Parathyroid adenoma (tissue), 2 donors: ENCODE measurements around the gene ADAMTS20.

Experiments
- H2AFZ ChIP-seq: fragments of 300-600 bp; sonication (generic); one replicate; pipeline ENCODE4 v1.7.0; 2017; ENCODE audit warnings: antibody characterized with exemption, mild to moderate bottlenecking
- H3K27ac ChIP-seq: fragments of 300-600 bp; sonication (generic); one replicate; pipeline ENCODE4 v1.7.0; 2017
- H3K27me3 ChIP-seq: fragments of 300-600 bp; sonication (generic); one replicate; pipeline ENCODE4 v1.7.0; 2017; ENCODE audit warnings: low read length; ENCODE audit not compliant: control insufficient read depth, insufficient read depth
- H3K36me3 ChIP-seq: fragments of 300-600 bp; sonication (generic); one replicate; pipeline ENCODE4 v1.7.0; 2017; ENCODE audit warnings: low read length; ENCODE audit not compliant: control insufficient read depth, insufficient read depth
- H3K4me1 ChIP-seq: fragments of 300-600 bp; sonication (generic); one replicate; pipeline ENCODE4 v1.7.0; 2017; ENCODE audit warnings: control low read depth
- H3K4me2 ChIP-seq: fragments of 300-600 bp; sonication (generic); one replicate; pipeline ENCODE4 v1.7.0; 2017; ENCODE audit warnings: low read length
- H3K4me3 ChIP-seq: fragments of 300-600 bp; sonication (generic); one replicate; pipeline ENCODE4 v1.7.0; 2017; ENCODE audit warnings: low read depth, low read length
- H3K79me2 ChIP-seq: fragments of 300-600 bp; sonication (generic); one replicate; pipeline ENCODE4 v1.7.0; 2017; ENCODE audit warnings: control low read depth
- H3K9ac ChIP-seq: fragments of 300-600 bp; sonication (generic); one replicate; pipeline ENCODE4 v1.7.0; 2017; ENCODE audit warnings: mild to moderate bottlenecking
- H3K9me3 ChIP-seq: fragments of 300-600 bp; sonication (generic); one replicate; pipeline ENCODE4 v1.7.0; 2017; ENCODE audit warnings: low read length; ENCODE audit not compliant: control insufficient read depth
- TF ChIP-seq, protein P1 (sequence below): fragments of 300-600 bp; sonication (generic); IDR thresholded peaks from one replicate; pipeline ENCODE4 v1.7.0; 2017; ENCODE audit warnings: antibody characterized with exemption, mild to moderate bottlenecking
- donor health status: primary hyperparathyroidism.

ADAMTS20 gene

DNA sequence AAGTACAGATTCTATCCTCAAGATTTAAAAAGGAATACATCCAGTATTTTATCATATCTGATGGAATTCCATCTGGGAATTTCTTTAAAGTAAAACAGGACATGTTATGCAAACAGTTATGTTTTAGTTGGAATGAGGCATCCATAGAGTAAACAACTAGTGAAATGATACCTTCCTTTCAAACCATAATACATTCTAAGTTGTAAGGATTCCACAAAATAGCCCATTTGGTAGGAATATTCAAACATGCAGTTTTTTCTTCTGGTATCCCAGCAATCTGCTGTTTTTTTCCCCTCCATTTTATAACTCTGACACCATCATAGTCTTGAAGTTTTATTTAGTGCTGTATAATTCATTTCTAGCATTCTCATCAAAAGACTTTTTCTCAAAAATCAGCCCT lies 149.6 kb downstream of the ADAMTS20 start:
- Histone ChIP-seq H2AFZ (peak overlapping the region; percentile 24), H3K79me2 (no peaks in the 10 kb centered on the region), H3K4me3 (no peak overlapping the region), H3K9me3 (no peaks in the 10 kb centered on the region), H3K36me3 (no peaks in the 10 kb centered on the region), H3K9ac (no peak overlapping the region), H3K27ac (no peak overlapping the region), H3K27me3 (no peaks in the 10 kb centered on the region), H3K4me1 (no peaks in the 10 kb centered on the region), H3K4me2 (no peak overlapping the region)
- TF ChIP-seq, protein P1, sequence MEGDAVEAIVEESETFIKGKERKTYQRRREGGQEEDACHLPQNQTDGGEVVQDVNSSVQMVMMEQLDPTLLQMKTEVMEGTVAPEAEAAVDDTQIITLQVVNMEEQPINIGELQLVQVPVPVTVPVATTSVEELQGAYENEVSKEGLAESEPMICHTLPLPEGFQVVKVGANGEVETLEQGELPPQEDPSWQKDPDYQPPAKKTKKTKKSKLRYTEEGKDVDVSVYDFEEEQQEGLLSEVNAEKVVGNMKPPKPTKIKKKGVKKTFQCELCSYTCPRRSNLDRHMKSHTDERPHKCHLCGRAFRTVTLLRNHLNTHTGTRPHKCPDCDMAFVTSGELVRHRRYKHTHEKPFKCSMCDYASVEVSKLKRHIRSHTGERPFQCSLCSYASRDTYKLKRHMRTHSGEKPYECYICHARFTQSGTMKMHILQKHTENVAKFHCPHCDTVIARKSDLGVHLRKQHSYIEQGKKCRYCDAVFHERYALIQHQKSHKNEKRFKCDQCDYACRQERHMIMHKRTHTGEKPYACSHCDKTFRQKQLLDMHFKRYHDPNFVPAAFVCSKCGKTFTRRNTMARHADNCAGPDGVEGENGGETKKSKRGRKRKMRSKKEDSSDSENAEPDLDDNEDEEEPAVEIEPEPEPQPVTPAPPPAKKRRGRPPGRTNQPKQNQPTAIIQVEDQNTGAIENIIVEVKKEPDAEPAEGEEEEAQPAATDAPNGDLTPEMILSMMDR = no peak

DNA sequence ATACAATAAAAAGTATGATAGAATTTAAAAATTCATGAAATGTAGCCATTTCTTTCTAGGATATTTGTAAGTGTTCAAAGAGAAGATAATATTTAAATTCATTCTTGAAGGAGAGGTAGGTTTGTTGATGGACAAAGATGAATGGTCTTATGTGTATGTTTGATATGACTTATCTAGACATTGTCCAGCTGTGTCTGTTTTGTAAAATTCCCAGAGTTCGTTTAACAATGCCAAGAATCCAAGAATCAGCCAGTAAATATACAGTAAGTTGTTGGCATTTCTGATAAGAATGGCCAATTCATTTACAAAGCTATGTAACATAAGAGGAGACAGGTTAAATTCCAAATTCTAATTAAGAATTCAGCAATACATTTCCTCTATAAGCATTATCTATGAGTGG lies 150.9 kb downstream of the ADAMTS20 start:
- Histone ChIP-seq H3K4me2 (no peak overlapping the region), H3K79me2 (no peaks in the 10 kb centered on the region), H3K4me3 (no peak overlapping the region), H3K36me3 (no peaks in the 10 kb centered on the region), H3K27ac (no peak overlapping the region), H3K9ac (no peak overlapping the region), H3K9me3 (no peaks in the 10 kb centered on the region), H2AFZ (no peak overlapping the region), H3K27me3 (no peaks in the 10 kb centered on the region), H3K4me1 (no peaks in the 10 kb centered on the region)
- TF ChIP-seq, protein P1 = no peak

DNA sequence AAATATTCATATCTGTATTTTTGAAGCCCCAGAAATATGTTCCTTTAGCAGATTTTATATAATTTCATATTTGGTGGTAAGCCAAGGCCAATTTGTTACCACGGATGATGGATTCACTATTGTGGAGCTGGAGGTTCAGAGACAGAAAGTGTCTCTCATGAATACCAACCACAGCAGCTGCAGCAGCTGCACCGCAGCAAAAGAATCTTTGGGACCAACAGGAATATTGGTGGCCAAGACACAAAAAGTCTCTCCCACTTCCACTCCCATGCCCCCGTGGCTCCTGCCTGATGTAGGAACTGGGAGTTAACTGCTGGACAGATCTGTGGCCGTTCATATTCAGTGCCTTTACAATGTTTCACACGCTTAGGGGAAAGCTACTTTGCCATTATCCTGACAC lies 155.3 kb downstream of the ADAMTS20 start:
- H3K9me3 ChIP-seq = no peaks in the 10 kb centered on the region
- no peak overlapping the region for H3K4me3 ChIP-seq
- no peaks in the 10 kb centered on the region for H3K36me3 ChIP-seq
- H3K27me3 ChIP-seq = no peaks in the 10 kb centered on the region
- H3K4me2 ChIP-seq = no peak overlapping the region
- H3K9ac ChIP-seq = no peak overlapping the region
- TF ChIP-seq, protein P1 = no peak
- no peak overlapping the region for H3K27ac ChIP-seq
- no peaks in the 10 kb centered on the region for H3K4me1 ChIP-seq
- H2AFZ ChIP-seq = no peak overlapping the region
- H3K79me2 ChIP-seq = no peaks in the 10 kb centered on the region

DNA sequence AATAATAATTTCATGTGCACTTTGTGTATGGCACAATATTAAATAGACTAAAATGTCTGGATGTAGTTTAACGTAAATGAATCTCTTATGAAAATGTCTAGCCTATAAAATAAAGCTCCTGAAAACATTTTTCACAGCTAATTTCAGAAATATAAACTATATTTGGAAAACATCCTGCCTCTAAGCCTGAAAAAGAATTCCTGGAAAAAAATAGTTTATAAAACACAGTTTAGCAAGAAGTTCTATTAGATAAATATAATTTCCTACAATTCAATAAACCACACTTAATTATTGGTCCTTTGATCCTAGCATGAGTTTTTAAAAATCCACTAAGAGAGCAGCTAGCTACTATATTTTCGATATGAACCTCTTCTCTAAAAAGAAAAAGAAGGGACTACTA lies 159.9 kb downstream of the ADAMTS20 start:
- H3K4me3 ChIP-seq = no peak overlapping the region
- H3K79me2 ChIP-seq = no peaks in the 10 kb centered on the region
- H3K27ac ChIP-seq = no peak overlapping the region
- no peak overlapping the region for H2AFZ ChIP-seq
- H3K9me3 ChIP-seq = no peaks in the 10 kb centered on the region
- no peak overlapping the region for H3K4me2 ChIP-seq
- no peaks in the 10 kb centered on the region for H3K36me3 ChIP-seq
- no peak overlapping the region for H3K9ac ChIP-seq
- TF ChIP-seq, protein P1 = no peak
- H3K4me1 ChIP-seq = no peaks in the 10 kb centered on the region
- no peaks in the 10 kb centered on the region for H3K27me3 ChIP-seq

DNA sequence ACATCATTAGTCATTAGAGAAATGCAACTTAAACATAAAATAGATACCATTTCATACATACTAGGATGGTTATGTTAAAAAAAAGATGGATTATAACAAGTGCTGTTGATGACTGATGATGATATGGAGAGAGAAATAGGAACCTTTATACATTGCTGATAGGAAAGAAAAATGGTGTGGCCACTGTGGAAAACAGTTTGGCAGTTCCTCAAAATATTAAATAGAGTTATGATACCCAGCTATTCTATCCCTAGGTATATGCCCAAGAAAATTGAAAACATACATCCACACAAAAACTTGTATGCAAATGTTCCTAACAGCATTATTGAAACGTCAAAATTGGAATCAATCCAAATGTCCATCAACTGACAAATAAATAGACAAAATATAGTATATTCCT lies 170.1 kb downstream of the ADAMTS20 start:
- Histone ChIP-seq H3K4me3 (no peak overlapping the region), H3K79me2 (no peaks in the 10 kb centered on the region), H2AFZ (no peak overlapping the region), H3K27ac (no peak overlapping the region), H3K27me3 (no peaks in the 10 kb centered on the region), H3K4me2 (no peak overlapping the region), H3K9ac (no peak overlapping the region), H3K9me3 (no peaks in the 10 kb centered on the region), H3K4me1 (no peaks in the 10 kb centered on the region), H3K36me3 (peaks cover 3% of the 10 kb centered on the region)
- TF ChIP-seq, protein P1 = no peak
